Mesothelial cell of epicardium (in vitro differentiated cells): ENCODE measurements around the gene SFMBT2. TPM values are rescaled to one million over a fixed set of nuclear protein-coding genes. Genes with fewer than 3 reads are reported as not detected.

Experiments
- DNase-seq, 2 experiments: peaks; one replicate each; pipeline ENCODE4 v3.0.0; 2021; ENCODE audit warnings: low spot score in 2 of 2; ENCODE audit not compliant: unreplicated experiment in 2 of 2
- H3K27ac Mint-ChIP-seq: 2 replicates; pipeline ENCODE4 v1.8.0; 2021; ENCODE audit warnings: mixed read lengths
- H3K27me3 Mint-ChIP-seq: 2 replicates; pipeline ENCODE4 v1.8.0; 2021; ENCODE audit warnings: low read depth, mixed read lengths
- H3K36me3 Mint-ChIP-seq: 2 replicates; pipeline ENCODE4 v1.8.0; 2021; ENCODE audit warnings: mixed read lengths
- H3K4me1 Mint-ChIP-seq: 2 replicates; pipeline ENCODE4 v1.8.0; 2021; ENCODE audit warnings: mixed read lengths
- H3K4me3 Mint-ChIP-seq: 2 replicates; pipeline ENCODE4 v1.8.0; 2021; ENCODE audit warnings: mild to moderate bottlenecking, moderate library complexity, mixed read lengths
- H3K9me3 Mint-ChIP-seq: 2 replicates; pipeline ENCODE4 v1.8.0; 2021; ENCODE audit warnings: mixed read lengths
- total RNA-seq: library from RNA; stranded (reverse); gene quantifications from 3 replicates; pipeline ENCODE4 v1.2.1, GENCODE V29; 2021
- TF ChIP-seq, protein P1 (sequence below): fragments of 200-600 bp; sonication (generic); IDR thresholded peaks from one replicate; pipeline ENCODE4 v1.5.0; 2021; ENCODE audit warnings: antibody characterized with exemption; ENCODE audit not compliant: unreplicated experiment

The SFMBT2 gene
- total RNA-seq, 1 donor from 2014 or later: 2.3 TPM

DNA sequence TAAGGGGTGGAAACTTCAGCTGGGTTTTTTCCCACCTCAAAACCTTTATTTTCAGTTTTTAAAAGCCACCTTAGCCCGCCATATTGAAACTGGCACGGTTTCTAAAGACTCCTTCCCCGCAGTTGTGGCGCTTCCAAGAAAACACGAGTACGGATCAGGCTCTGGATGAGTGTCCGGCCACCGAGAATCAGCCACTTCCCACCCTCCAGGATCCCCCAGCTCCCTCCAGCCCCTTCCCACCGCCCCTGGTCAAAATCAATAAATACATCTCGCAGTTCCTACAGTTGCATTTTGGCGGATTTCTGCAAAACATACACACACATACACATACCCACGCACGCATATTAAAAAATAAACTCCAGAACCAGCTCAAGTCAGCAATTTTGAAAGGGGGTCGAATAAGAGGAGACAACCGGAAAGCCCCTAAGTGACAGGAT, 1.1 kb downstream of the SFMBT2 start:
- Mint-ChIP-seq H3K27me3 (peaks cover 97% of the 10 kb centered on the region), H3K4me3 (peak overlapping the region; percentile 76), H3K4me1 (peaks cover 40% of the 10 kb centered on the region), H3K36me3 (no peaks in the 10 kb centered on the region), H3K27ac (no peak overlapping the region), H3K9me3 (no peaks in the 10 kb centered on the region)
- no peak for DNase-seq
- TF ChIP-seq, protein P1, sequence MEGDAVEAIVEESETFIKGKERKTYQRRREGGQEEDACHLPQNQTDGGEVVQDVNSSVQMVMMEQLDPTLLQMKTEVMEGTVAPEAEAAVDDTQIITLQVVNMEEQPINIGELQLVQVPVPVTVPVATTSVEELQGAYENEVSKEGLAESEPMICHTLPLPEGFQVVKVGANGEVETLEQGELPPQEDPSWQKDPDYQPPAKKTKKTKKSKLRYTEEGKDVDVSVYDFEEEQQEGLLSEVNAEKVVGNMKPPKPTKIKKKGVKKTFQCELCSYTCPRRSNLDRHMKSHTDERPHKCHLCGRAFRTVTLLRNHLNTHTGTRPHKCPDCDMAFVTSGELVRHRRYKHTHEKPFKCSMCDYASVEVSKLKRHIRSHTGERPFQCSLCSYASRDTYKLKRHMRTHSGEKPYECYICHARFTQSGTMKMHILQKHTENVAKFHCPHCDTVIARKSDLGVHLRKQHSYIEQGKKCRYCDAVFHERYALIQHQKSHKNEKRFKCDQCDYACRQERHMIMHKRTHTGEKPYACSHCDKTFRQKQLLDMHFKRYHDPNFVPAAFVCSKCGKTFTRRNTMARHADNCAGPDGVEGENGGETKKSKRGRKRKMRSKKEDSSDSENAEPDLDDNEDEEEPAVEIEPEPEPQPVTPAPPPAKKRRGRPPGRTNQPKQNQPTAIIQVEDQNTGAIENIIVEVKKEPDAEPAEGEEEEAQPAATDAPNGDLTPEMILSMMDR: no peak

DNA sequence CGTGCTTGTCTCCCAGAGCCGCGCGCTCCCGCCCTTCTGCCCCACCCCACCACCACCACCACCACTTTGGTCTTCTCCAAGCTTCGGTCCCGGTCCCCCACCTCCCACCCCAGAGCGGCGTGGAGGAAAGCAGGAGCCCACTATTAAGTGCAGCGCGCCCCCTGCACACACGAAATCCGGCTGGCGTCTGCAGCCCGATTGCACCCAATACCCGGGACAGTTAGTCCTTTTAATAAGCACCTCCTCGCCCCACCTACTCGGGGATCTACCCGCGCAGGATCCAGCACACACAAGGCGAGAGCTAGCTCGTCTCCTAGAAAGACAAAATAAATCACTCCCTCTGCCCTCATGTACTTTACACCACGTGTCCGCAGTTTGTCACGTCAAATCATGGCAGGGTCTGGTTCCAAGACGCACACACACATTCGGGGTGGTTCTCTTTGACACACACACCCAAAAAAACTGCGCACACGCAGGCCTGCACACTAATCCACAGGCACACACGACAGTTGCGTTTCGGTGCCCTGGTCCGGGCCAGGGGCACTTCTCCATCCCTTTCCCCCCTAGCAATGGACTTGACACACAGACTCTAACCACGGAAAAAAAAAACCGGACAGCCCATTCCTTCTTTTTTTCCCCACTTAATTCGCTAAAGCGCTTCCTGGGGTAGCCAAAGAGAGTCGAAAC, 1.6 kb downstream of the SFMBT2 start:
- DNase-seq: no peak
- no peaks in the 10 kb centered on the region for H3K36me3 Mint-ChIP-seq
- no peak overlapping the region for H3K27ac Mint-ChIP-seq
- TF ChIP-seq, protein P1: no peak
- H3K4me1 Mint-ChIP-seq: peaks cover 40% of the 10 kb centered on the region
- peaks cover 97% of the 10 kb centered on the region for H3K27me3 Mint-ChIP-seq
- peak overlapping the region; percentile 76 for H3K4me3 Mint-ChIP-seq
- H3K9me3 Mint-ChIP-seq: no peaks in the 10 kb centered on the region

DNA sequence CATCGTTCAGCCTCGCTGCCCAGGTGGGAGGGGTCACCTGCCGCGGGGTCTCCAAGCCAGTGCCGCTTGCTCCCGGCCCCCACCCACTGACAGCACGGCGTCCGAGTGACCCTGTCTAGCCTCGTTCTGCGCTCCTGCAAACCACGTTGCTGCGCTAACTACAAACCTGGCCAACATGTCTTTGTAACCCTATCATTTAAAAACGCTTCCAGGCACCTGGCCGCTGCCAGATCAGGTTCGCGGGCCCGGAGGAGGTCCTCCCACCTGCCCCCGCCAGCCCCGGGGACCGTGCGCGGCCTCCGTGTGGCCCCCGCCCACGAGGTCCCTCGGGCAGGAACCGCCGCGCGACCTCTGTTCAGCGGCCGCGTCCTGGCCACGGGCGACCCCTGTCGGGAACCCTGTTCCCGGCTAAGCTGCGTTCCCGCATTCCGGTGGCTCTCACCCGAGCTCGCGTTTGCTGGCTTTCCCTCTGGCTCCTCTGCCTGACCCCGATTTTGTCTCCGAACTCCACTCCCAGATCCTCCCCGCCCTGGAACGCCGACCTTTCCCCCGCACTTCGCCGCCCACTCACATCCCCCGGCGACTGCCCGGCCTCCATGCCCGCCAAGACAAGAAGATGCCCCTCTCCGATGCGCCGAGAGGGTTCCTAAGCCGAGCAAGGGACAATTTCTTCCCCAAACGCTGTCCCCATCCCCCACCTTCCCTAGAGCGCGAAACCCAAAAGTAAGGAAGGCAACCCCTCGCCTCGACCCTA, 2.4 kb downstream of the SFMBT2 start:
- Mint-ChIP-seq H3K9me3 (no peaks in the 10 kb centered on the region), H3K27ac (no peak overlapping the region), H3K27me3 (peaks cover 95% of the 10 kb centered on the region), H3K36me3 (no peaks in the 10 kb centered on the region), H3K4me3 (peak overlapping the region; percentile 76), H3K4me1 (peaks cover 38% of the 10 kb centered on the region)
- TF ChIP-seq, protein P1: no peak
- DNase-seq: peak; percentile 34 to 66

DNA sequence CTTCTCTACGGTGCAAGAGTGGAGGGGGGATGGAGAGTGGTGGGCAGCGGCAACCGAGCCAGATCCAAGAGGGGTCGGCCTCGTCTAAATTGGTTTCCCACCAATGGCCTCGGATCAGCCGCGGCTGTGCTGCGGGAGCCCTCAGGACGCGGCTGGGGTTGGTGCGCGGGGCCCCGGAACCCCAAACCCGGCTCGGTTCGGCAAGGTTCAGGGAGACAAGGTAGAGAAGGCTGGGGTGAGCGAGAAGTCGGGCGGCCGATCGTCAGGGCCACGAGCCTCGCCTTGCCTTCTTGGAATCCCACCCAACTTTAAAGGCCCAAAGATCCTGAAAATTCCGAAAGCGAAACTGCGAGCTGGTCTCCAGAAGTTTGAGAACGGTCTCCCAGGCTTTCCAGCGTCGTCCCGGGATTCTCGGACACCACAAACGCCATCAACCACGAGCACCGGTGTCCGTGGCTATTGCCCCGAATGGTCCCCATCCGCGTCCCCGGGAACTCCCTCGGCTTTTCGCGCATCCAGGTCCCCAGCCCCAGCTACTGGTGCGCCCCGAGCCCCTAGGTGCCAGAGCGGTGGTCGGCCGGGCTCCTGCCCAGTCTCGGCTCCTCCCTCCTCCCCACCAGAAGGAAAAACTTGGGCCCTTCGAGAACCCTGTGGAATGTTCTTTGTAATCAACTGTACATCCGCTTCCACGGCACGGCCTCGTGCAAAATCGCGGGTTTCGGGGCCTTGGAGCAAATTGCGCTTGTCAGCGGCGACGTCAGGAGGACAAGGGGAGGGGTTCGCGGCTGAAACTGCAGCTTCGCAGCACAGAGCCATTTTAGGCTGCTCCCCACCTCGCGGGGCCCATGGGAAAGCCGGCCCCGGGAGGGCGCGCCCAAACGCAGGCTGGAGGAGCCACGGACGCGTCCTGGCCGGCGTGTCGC, 3.2 kb downstream of the SFMBT2 start:
- H3K4me3 Mint-ChIP-seq: peak overlapping the region; percentile 76
- DNase-seq: peak in 1 of 2 experiments; percentile 49
- TF ChIP-seq, protein P1: no peak
- peaks cover 35% of the 10 kb centered on the region for H3K4me1 Mint-ChIP-seq
- H3K27me3 Mint-ChIP-seq: peaks cover 95% of the 10 kb centered on the region
- no peaks in the 10 kb centered on the region for H3K9me3 Mint-ChIP-seq
- H3K27ac Mint-ChIP-seq: no peak overlapping the region
- H3K36me3 Mint-ChIP-seq: no peaks in the 10 kb centered on the region

DNA sequence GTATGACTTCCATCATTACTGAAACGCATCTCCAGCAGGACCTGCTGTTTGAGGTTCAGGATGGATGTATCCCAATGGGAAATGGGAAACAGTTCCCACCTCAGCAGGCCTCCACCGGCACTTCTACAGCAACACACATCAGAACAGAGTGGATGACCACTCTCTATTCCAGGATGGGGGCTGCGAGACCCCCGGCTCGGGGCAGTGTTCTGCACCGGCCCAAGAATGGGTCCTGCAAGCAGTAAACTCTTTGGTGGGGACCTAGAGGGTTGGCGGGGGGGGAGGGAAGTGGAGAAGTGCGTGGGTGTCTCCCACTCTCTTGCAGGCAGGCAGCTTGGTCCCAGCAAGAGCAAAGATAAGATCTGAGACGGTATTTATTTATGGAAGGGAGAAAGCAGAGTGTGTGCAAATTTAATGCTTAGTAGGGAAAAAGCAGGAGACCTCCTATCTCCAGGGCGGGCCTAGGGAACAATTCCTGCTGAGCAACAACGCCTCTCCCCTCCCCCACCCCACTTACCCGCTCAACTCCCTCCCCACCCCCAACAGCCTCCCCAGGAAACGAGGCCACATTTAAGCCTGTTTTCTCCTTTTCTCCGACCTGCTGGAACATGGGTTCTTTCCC, 4.0 kb downstream of the SFMBT2 start:
- Mint-ChIP-seq H3K9me3 (no peaks in the 10 kb centered on the region), H3K4me3 (peak overlapping the region; percentile 76), H3K27ac (no peak overlapping the region), H3K4me1 (peaks cover 29% of the 10 kb centered on the region), H3K27me3 (peaks cover 95% of the 10 kb centered on the region), H3K36me3 (no peaks in the 10 kb centered on the region)
- TF ChIP-seq, protein P1: no peak
- DNase-seq: no peak
